Endothelial cell (in vitro differentiated cells): ENCODE measurements around the gene CA10. TPM values are rescaled to one million over a fixed set of nuclear protein-coding genes. Genes with fewer than 3 reads are reported as not detected.

ENCODE experiments used
- DNase-seq: peaks from one replicate; pipeline ENCODE4 v3.0.0; 2021; ENCODE audit warnings: low spot score
- H3K27ac Mint-ChIP-seq: one replicate; pipeline ENCODE4 v1.8.0; 2021; ENCODE audit warnings: mixed read lengths, inconsistent platforms; ENCODE audit not compliant: unreplicated experiment
- H3K27me3 Mint-ChIP-seq: one replicate; pipeline ENCODE4 v1.8.0; 2021; ENCODE audit warnings: mild to moderate bottlenecking, moderate library complexity, mixed read lengths, inconsistent platforms; ENCODE audit not compliant: unreplicated experiment
- H3K36me3 Mint-ChIP-seq: one replicate; pipeline ENCODE4 v1.8.0; 2021; ENCODE audit warnings: mild to moderate bottlenecking, low read depth, mixed read lengths, inconsistent platforms; ENCODE audit not compliant: unreplicated experiment
- H3K4me1 Mint-ChIP-seq: one replicate; pipeline ENCODE4 v1.8.0; 2021; ENCODE audit warnings: mild to moderate bottlenecking, mixed read lengths, inconsistent platforms; ENCODE audit not compliant: unreplicated experiment
- H3K4me3 Mint-ChIP-seq: one replicate; pipeline ENCODE4 v1.8.0; 2021; ENCODE audit warnings: mild to moderate bottlenecking, mixed read lengths, inconsistent platforms; ENCODE audit not compliant: unreplicated experiment
- H3K9me3 Mint-ChIP-seq: one replicate; pipeline ENCODE4 v1.8.0; 2021; ENCODE audit warnings: mixed read lengths, inconsistent platforms; ENCODE audit not compliant: unreplicated experiment
- total RNA-seq: library from RNA; stranded (reverse); fragmentation: NEBNext Ultra II Directional; extraction: Animal tissue kit (Norgen Biotek cat#: 25700); gene quantifications from one replicate; pipeline ENCODE4 v1.2.1, GENCODE V29; 2021; ENCODE audit not compliant: unreplicated experiment
- TF ChIP-seq, protein P1 (sequence below): fragments of 200-600 bp; sonication (generic); IDR thresholded peaks from one replicate; pipeline ENCODE4 v1.5.0; 2021; ENCODE audit warnings: antibody characterized with exemption; ENCODE audit not compliant: unreplicated experiment

CA10 gene
- total RNA-seq, 1 donor from 2014 or later: not detected

DNA sequence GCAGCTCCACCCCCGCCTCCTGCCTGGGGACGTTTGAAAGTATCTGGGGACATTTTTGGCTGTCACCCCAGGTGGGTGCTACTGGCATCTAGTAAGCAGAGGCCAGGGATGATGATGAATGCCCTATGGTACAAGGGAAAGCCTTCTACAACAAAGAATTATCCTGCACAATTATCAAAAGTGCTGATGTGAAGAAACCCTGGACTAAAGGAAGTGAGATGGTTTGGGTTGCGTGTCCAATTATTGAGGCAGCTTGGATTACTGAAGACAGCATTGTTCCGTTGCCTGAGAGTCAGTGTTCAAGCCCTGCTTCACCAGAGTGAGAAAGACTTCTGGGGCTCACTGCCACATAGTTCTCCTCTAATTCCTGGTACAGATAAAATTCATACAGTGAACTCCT, 343.4 kb downstream of the CA10 start:
- Mint-ChIP-seq H3K27me3 (no peaks in the 10 kb centered on the region), H3K4me3 (no peak overlapping the region), H3K4me1 (no peaks in the 10 kb centered on the region), H3K9me3 (no peaks in the 10 kb centered on the region), H3K27ac (no peak overlapping the region), H3K36me3 (no peaks in the 10 kb centered on the region)
- TF ChIP-seq, protein P1, sequence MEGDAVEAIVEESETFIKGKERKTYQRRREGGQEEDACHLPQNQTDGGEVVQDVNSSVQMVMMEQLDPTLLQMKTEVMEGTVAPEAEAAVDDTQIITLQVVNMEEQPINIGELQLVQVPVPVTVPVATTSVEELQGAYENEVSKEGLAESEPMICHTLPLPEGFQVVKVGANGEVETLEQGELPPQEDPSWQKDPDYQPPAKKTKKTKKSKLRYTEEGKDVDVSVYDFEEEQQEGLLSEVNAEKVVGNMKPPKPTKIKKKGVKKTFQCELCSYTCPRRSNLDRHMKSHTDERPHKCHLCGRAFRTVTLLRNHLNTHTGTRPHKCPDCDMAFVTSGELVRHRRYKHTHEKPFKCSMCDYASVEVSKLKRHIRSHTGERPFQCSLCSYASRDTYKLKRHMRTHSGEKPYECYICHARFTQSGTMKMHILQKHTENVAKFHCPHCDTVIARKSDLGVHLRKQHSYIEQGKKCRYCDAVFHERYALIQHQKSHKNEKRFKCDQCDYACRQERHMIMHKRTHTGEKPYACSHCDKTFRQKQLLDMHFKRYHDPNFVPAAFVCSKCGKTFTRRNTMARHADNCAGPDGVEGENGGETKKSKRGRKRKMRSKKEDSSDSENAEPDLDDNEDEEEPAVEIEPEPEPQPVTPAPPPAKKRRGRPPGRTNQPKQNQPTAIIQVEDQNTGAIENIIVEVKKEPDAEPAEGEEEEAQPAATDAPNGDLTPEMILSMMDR: no peak
- DNase-seq: no peak

DNA sequence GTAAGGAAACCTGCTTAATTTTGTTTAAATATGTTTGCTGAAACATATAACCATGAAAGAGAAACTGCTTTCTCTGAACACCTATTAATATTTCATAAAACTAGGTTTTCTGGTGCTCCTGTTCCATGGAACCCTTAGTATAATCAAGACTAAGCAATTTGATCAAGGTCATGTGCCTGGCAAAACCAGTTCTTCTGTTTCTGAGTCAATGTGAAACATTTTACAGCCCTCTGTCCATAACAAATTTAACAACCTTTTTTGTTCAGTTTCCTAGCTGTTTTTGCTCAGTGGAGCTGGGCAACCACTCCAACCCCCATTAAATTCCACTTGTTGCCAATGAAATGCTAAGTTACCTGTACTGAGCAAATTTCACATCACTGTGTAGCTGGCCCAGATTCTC, 344.0 kb downstream of the CA10 start:
- Mint-ChIP-seq H3K36me3 (no peaks in the 10 kb centered on the region), H3K9me3 (no peaks in the 10 kb centered on the region), H3K4me1 (no peaks in the 10 kb centered on the region), H3K4me3 (no peak overlapping the region), H3K27ac (no peak overlapping the region), H3K27me3 (no peaks in the 10 kb centered on the region)
- TF ChIP-seq, protein P1: no peak
- no peak for DNase-seq

DNA sequence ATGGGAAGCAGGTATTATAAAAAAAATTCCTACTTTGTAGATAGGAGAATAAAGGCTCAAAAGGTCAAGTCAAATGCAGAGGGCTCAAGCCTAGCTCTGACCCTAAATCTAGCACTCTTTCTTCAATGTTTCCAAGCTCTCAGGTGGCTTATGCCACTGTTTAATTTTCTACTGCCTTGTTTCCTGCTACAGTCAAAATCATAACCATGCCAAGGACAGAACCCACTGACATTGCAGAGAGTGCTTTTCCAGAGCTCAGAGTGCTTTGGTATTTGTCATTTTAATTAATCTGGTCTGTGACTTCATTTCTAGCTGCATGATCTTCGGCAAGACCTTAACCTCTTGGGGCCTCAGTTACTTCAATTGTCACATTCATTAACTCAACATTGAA, 344.7 kb downstream of the CA10 start:
- no peaks in the 10 kb centered on the region for H3K36me3 Mint-ChIP-seq
- TF ChIP-seq, protein P1: no peak
- no peak overlapping the region for H3K4me3 Mint-ChIP-seq
- DNase-seq: no peak
- no peak overlapping the region for H3K27ac Mint-ChIP-seq
- no peaks in the 10 kb centered on the region for H3K27me3 Mint-ChIP-seq
- no peaks in the 10 kb centered on the region for H3K4me1 Mint-ChIP-seq
- no peaks in the 10 kb centered on the region for H3K9me3 Mint-ChIP-seq

DNA sequence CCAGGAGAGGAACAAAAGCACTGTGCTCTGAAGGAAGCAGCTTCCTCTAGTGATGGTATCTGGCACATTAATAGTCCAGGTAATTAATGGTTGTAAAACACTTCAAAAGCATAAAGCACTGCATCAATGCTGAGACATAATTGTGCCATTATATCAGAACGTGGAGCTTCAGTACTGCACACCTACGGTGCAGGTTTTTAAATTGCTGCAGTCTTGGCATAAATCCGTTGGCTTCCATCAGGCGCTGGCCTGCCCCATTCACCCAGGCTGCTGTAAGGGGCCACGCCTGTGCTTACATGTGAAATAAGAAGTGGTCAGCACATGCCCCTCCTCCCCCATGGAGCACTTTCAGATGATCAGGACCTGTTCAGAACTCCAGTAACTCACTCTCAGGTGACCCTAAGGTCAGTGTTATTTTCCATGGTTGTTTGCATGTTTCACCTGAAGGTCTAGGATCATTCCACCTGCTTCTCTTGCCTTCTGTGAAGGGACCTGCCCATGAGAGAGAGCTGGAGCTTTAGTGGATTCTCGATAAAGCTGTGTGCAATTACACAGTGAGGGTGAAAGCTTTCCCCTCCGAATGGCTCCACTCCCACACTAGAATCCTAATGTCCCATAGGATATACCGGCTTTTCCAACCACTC, 345.3 kb downstream of the CA10 start:
- H3K4me1 Mint-ChIP-seq: no peaks in the 10 kb centered on the region
- DNase-seq: no peak
- H3K9me3 Mint-ChIP-seq: no peaks in the 10 kb centered on the region
- no peak overlapping the region for H3K4me3 Mint-ChIP-seq
- H3K36me3 Mint-ChIP-seq: no peaks in the 10 kb centered on the region
- no peaks in the 10 kb centered on the region for H3K27me3 Mint-ChIP-seq
- H3K27ac Mint-ChIP-seq: no peak overlapping the region
- TF ChIP-seq, protein P1: no peak

DNA sequence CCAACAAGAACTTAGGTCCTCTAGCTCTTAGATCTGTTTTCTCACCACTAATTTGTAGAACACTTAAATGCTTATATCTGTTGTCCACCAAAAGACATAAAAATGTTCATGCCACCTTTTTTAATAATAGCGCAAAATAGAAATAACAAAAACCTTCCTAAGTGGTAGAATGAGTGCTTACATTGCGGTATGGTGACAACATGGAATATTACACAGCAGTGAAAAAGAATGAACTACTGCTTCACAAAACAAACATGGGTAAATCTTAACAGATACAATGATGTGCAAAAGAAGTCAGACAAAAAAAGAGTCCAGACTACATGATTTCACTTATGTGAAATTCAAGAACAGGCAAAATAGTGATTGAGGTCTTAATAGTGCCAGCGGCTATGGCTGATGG, 351.1 kb downstream of the CA10 start:
- no peaks in the 10 kb centered on the region for H3K9me3 Mint-ChIP-seq
- DNase-seq: no peak
- H3K36me3 Mint-ChIP-seq: no peaks in the 10 kb centered on the region
- H3K27ac Mint-ChIP-seq: no peak overlapping the region
- H3K4me1 Mint-ChIP-seq: no peaks in the 10 kb centered on the region
- TF ChIP-seq, protein P1: no peak
- no peaks in the 10 kb centered on the region for H3K27me3 Mint-ChIP-seq
- no peak overlapping the region for H3K4me3 Mint-ChIP-seq
